Measurements from ENCODE around the gene RSPH1. TPM values are rescaled to one million over a fixed set of nuclear protein-coding genes. Genes with fewer than 3 reads are reported as not detected.

Gene RSPH1
- total and polyA plus RNA-seq, 4 donors: 0.09 to 0.17 (median 0.16) TPM; not detected in 1

DNA sequence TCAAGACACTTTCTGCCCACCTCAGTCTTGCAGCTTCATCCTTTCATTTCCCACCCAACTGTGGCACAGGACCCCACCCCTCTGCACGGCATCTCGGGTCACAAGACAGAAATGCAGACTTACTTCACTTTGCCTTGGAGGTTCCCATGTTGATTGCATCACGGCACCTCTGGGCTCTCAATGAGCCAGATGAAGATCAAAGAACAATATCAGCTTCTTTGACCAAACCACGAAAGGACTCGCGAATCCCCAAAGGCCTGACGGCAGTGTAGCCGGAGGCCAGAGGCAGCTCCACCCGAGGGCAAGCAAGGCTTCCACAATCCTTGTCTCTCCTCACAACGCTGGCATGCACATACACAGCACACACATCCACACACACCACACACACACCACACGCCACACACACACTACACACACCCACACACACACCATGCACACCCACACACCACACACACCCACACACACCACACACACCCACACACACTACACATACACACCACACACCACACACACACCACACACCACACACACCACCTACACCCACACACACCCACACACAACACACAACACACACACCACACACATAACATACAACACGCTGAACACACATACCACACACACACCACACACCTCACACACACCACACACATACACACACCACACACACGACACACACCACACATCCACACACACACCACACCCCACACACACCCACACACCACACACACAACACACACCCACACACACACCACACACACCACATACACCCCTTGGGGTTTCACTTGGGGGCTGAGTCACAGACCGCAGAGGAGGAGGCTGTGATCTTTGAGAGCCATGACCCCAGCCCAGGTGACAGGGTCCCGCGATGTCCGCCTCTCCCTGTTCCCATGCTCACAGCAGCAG lies 56.5 kb downstream of the RSPH1 start:
- Histone ChIP-seq H3K4me3 (ENCODE audit: low read depth in 1 of 3, low read length in 3 of 3) (no peak overlapping the region), H3K27ac (ENCODE audit: low read depth in 1 of 2, low read length in 2 of 2) (no peak overlapping the region), H3K9me3 (ENCODE audit: control insufficient read depth in 4 of 4, low read length in 3 of 4) (no peaks in the 10 kb centered on the region), H3K36me3 (ENCODE audit: control insufficient read depth in 4 of 4, insufficient read depth in 3 of 4, low read depth in 1 of 4, low read length in 3 of 4) (no peaks in the 10 kb centered on the region), H3K27me3 (ENCODE audit: control insufficient read depth in 4 of 4, insufficient read depth in 4 of 4, low read length in 3 of 4) (peaks cover 0 to 3% (median 0%) of the 10 kb centered on the region in 4 donors), H3K9ac (ENCODE audit: low read depth in 1 of 2, low read length in 2 of 2) (no peak overlapping the region), H3K4me1 (ENCODE audit: control insufficient read depth in 4 of 4, insufficient read depth in 4 of 4, low read length in 3 of 4) (no peaks in the 10 kb centered on the region)
- no peak for DNase-seq (ENCODE audit: low spot score)
- TF ChIP-seq, protein P1, sequence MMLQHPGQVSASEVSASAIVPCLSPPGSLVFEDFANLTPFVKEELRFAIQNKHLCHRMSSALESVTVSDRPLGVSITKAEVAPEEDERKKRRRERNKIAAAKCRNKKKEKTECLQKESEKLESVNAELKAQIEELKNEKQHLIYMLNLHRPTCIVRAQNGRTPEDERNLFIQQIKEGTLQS (IDR thresholded peaks at IDR 0.05): no peak
- TF ChIP-seq JUND (IDR thresholded peaks at IDR 0.05) (no peak), SP1 (IDR thresholded peaks at IDR 0.05) (no peak), REST (IDR thresholded peaks at IDR 0.05) (no peak), RXRA (IDR thresholded peaks at IDR 0.05) (no peak), FOXA1 (IDR thresholded peaks at IDR 0.05) (no peak)
- TF ChIP-seq, protein P2, sequence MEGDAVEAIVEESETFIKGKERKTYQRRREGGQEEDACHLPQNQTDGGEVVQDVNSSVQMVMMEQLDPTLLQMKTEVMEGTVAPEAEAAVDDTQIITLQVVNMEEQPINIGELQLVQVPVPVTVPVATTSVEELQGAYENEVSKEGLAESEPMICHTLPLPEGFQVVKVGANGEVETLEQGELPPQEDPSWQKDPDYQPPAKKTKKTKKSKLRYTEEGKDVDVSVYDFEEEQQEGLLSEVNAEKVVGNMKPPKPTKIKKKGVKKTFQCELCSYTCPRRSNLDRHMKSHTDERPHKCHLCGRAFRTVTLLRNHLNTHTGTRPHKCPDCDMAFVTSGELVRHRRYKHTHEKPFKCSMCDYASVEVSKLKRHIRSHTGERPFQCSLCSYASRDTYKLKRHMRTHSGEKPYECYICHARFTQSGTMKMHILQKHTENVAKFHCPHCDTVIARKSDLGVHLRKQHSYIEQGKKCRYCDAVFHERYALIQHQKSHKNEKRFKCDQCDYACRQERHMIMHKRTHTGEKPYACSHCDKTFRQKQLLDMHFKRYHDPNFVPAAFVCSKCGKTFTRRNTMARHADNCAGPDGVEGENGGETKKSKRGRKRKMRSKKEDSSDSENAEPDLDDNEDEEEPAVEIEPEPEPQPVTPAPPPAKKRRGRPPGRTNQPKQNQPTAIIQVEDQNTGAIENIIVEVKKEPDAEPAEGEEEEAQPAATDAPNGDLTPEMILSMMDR (IDR thresholded peaks at IDR 0.05; ENCODE audit: low read depth, low read length, missing input control): no peak
- WGBS: 77% methylated on average over 17 of the region's 17 CpGs

DNA sequence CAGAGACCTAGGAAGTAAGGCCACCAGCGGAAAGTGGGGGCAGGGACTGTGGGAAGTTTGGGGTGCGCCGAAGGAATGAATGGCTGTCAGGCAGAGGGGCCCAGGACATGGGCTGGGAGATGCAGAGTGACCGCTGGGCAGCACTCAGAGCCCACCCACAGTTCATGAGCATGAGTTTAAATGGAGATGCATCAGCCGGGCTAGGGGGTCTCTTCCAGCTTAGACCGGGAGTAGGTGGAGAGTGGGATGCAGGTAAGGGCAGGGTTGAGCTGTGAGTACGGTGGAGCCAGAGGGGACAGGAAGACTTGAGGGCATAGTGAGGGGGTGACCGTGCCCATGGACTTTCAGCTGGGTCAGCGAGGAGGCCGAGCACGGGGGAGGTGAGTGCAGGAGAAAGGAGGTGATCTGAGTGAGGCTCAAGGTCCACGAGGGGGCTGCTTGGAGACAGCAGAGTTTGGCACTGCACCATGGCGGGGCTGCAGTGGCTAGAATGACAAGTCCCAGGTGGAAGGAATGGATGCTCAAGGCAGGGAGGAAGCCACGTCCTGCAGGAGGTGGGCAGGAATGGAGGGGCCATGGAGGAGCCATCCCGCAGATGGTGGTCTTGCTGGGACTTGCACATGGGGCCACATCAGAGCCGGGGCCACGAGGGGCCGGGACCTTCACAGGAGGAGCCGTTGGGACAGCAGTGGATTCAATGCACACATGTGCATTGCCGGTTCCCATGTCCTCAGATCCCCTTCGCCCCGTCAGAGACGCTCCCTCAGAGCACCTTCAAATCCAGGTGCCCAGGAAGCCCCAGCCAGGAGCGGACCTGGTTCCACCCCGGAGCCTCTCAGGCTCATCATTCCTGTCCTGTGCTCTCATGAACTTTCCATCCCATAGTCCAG lies 57.5 kb downstream of the RSPH1 start:
- no peak overlapping the region for H3K9ac ChIP-seq (ENCODE audit: low read depth in 1 of 2, low read length in 2 of 2)
- no peaks in the 10 kb centered on the region for H3K9me3 ChIP-seq (ENCODE audit: control insufficient read depth in 4 of 4, low read length in 3 of 4)
- DNase-seq (ENCODE audit: low spot score): no peak
- 83% methylated on average over 25 of the region's 25 CpGs for WGBS
- no peak for TF ChIP-seq SP1 (IDR thresholded peaks at IDR 0.05)
- TF ChIP-seq TAF1 (conservative IDR thresholded peaks at IDR 0.05): no peak
- no peak for TF ChIP-seq HNF4G (IDR thresholded peaks at IDR 0.05)
- TF ChIP-seq, protein P2 (IDR thresholded peaks at IDR 0.05; ENCODE audit: low read depth, low read length, missing input control): no peak
- TF ChIP-seq FOXA1 (IDR thresholded peaks at IDR 0.05): no peak
- no peak for TF ChIP-seq JUND (IDR thresholded peaks at IDR 0.05)
- TF ChIP-seq EGR1 (IDR thresholded peaks at IDR 0.05; ENCODE audit: low read depth in 2 of 2): no peak
- no peak for TF ChIP-seq RXRA (IDR thresholded peaks at IDR 0.05)
- TF ChIP-seq GABPA (IDR thresholded peaks at IDR 0.05 in 1 of 2, conservative IDR thresholded peaks at IDR 0.05 in 1 of 2): no peak
- TF ChIP-seq MAX (IDR thresholded peaks at IDR 0.05): no peak
- no peak for TF ChIP-seq REST (IDR thresholded peaks at IDR 0.05)
- no peak for TF ChIP-seq HNF4A (conservative IDR thresholded peaks at IDR 0.05)
- TF ChIP-seq YY1 (IDR thresholded peaks at IDR 0.05): no peak
- no peaks in the 10 kb centered on the region for H3K36me3 ChIP-seq (ENCODE audit: control insufficient read depth in 4 of 4, insufficient read depth in 3 of 4, low read depth in 1 of 4, low read length in 3 of 4)
- H3K27ac ChIP-seq (ENCODE audit: low read depth in 1 of 2, low read length in 2 of 2): no peak overlapping the region
- no peaks in the 10 kb centered on the region for H3K4me1 ChIP-seq (ENCODE audit: control insufficient read depth in 4 of 4, insufficient read depth in 4 of 4, low read length in 3 of 4)
- peaks cover 0 to 3% (median 0%) of the 10 kb centered on the region in 4 donors for H3K27me3 ChIP-seq (ENCODE audit: control insufficient read depth in 4 of 4, insufficient read depth in 4 of 4, low read length in 3 of 4)
- no peak overlapping the region for H3K4me3 ChIP-seq (ENCODE audit: low read depth in 1 of 3, low read length in 3 of 3)
